NT2/D1 (cell line): ENCODE results near the gene KCNS1.
"Not testable (repeated sequence)": the region's sequence is repeated elsewhere in the genome, so short reads cannot be mapped to it uniquely, and the experiment has no call there.

Experiments
- DNase-seq: peaks from one replicate; pipeline ENCODE4 v3.0.0-alpha.2; 2011; ENCODE audit warnings: low read depth, low spot score
- H3K27me3 ChIP-seq: 2 replicates; pipeline ENCODE4 v1.6.0; 2011; ENCODE audit warnings: mild to moderate bottlenecking; ENCODE audit not compliant: insufficient read length, insufficient read depth
- H3K36me3 ChIP-seq: 2 replicates; pipeline ENCODE4 v1.6.1; 2011; ENCODE audit warnings: mild to moderate bottlenecking, low read length, mixed read lengths; ENCODE audit not compliant: insufficient read depth, insufficient read length
- H3K4me1 ChIP-seq: 2 replicates; pipeline ENCODE4 v1.5.1; 2011; ENCODE audit not compliant: insufficient read depth, insufficient read length
- H3K4me3 ChIP-seq: 2 replicates; pipeline ENCODE4 v1.5.1; 2011; ENCODE audit warnings: low read depth; ENCODE audit not compliant: insufficient read length
- H3K9ac ChIP-seq: 2 replicates; pipeline ENCODE4 v1.6.0; 2011; ENCODE audit warnings: low read depth; ENCODE audit not compliant: insufficient read length
- H3K9me3 ChIP-seq: 2 replicates; pipeline ENCODE4 v1.5.1; 2011; ENCODE audit warnings: mild to moderate bottlenecking, low read length; ENCODE audit not compliant: insufficient read depth
- SUZ12 ChIP-seq: IDR thresholded peaks from 2 replicates; pipeline ENCODE4 v1.6.1; 2011; ENCODE audit not compliant: insufficient read length, insufficient read depth; ENCODE audit errors: extremely low read depth
- YY1 ChIP-seq: IDR thresholded peaks from 2 replicates; pipeline ENCODE4 v1.6.1; 2011; ENCODE audit not compliant: insufficient read length, insufficient read depth
- ZNF274 ChIP-seq: IDR thresholded peaks from 2 replicates; pipeline ENCODE4 v1.6.1; 2011; ENCODE audit warnings: mild to moderate bottlenecking, low read depth, low read length

KCNS1 gene

GRCh38 chr20:45066372-45066771 lies 34.6 kb downstream of the KCNS1 start:
- DNase-seq, result no peak
- TF ChIP-seq YY1 (no peak), ZNF274 (no peak), SUZ12 (no peak)
- no peak overlapping the region for H3K4me3 ChIP-seq
- no peaks in the 10 kb centered on the region for H3K9me3 ChIP-seq
- no peak overlapping the region for H3K9ac ChIP-seq
- H3K4me1 ChIP-seq, result no peaks in the 10 kb centered on the region
- H3K36me3 ChIP-seq, result peaks cover 3% of the 10 kb centered on the region
- no peaks in the 10 kb centered on the region for H3K27me3 ChIP-seq

GRCh38 chr20:45064812-45065211 lies 36.1 kb downstream of the KCNS1 start:
- Histone ChIP-seq H3K36me3 (peaks cover 3% of the 10 kb centered on the region), H3K4me1 (no peaks in the 10 kb centered on the region), H3K4me3 (no peak overlapping the region), H3K9ac (no peak overlapping the region), H3K9me3 (no peaks in the 10 kb centered on the region), H3K27me3 (no peaks in the 10 kb centered on the region)
- TF ChIP-seq YY1 (no peak), ZNF274 (no peak), SUZ12 (no peak)
- no peak for DNase-seq

- not testable (repeated sequence) for H3K36me3 ChIP-seq, H3K27me3 ChIP-seq, H3K9ac ChIP-seq, H3K9me3 ChIP-seq, DNase-seq, H3K4me1 ChIP-seq, H3K4me3 ChIP-seq
Observed at GRCh38 chr20:45063107-45063506, 37.8 kb downstream of the KCNS1 start.

DNA sequence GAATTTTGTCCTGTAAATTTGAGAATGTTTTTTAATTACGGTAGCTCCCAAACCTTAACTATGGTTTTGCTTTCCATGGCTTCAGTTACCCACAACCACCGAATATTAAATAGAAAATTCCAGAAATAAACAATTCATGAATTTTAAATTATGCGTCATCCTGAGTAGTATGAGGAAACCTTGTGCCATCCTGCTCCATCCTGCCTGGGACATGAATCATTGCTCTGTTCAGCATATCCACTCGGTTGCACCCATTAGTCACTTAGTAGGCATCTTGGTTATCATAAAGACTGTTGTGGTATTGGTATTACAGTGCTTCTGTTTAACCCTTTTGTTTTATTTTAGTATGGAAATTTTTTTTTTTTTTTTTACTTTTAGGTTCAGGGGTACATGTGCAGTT lies 39.7 kb downstream of the KCNS1 start:
- no peak for DNase-seq
- Histone ChIP-seq H3K9me3 (no peaks in the 10 kb centered on the region), H3K4me1 (no peaks in the 10 kb centered on the region), H3K9ac (no peak overlapping the region), H3K27me3 (no peaks in the 10 kb centered on the region), H3K36me3 (peaks cover 6% of the 10 kb centered on the region), H3K4me3 (no peak overlapping the region)
- TF ChIP-seq ZNF274 (no peak), YY1 (no peak), SUZ12 (no peak)

DNA sequence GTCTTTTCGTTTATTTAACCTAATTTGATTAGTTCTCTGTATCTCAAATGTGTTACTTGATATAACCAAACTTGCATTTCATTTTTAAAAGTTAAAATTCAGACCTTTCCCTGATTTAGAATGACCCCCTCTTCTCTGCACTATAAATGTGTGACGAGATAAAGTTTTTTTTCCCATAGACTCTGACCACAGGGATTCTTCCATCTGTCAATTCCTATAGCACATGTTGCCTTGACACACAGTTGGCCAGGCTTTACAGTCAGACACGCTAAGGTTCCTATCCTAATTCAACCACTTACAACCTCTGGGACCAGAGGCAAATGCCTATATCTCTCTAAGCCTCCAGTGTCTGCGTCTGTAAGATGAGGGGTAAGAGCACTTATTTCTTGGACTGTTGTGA lies 40.6 kb downstream of the KCNS1 start:
- TF ChIP-seq SUZ12, result no peak
- no peak for TF ChIP-seq ZNF274
- TF ChIP-seq YY1, result no peak
- Histone ChIP-seq H3K4me3 (no peak overlapping the region), H3K4me1 (no peaks in the 10 kb centered on the region), H3K27me3 (no peaks in the 10 kb centered on the region), H3K36me3 (peaks cover 6% of the 10 kb centered on the region), H3K9ac (no peak overlapping the region), H3K9me3 (no peaks in the 10 kb centered on the region)
- no peak for DNase-seq

DNA sequence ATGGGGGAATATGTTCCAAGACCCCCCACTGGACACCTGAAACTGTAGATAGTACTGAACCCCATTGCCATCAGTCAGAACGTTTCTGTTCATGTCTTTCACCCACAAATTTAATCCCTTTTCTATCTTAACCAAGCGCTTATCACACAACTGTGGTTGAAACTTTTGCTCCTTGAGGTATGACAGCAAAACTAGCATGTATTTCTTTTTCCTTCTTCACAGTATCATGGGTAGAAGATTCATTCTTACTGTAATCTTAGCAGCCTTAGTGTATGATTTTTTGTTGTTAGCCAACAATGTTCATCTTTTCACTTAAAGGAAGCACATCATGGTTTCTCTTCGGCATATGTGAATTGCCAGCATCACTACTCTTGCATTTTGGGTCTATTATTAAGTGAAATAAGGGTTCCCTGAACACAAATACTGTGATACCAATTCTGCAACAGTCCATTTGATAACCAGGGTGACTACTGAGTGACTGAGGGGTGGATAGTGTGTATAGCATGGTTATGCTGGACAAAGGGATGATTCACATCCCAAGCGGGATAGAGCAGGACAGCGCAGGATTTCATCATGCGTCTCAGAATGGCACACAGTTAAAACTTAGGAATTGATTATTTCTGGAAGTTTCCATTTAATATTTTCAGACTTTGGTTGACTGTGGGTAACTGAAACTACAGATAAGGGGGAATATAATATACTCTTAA lies 41.8 kb downstream of the KCNS1 start:
- H3K9me3 ChIP-seq, result no peaks in the 10 kb centered on the region
- H3K9ac ChIP-seq, result no peak overlapping the region
- no peaks in the 10 kb centered on the region for H3K4me1 ChIP-seq
- DNase-seq, result no peak
- no peaks in the 10 kb centered on the region for H3K27me3 ChIP-seq
- peaks cover 9% of the 10 kb centered on the region for H3K36me3 ChIP-seq
- TF ChIP-seq ZNF274 (no peak), YY1 (no peak), SUZ12 (no peak)
- no peak overlapping the region for H3K4me3 ChIP-seq

- peaks cover 9% of the 10 kb centered on the region for H3K36me3 ChIP-seq
- no peaks in the 10 kb centered on the region for H3K9me3 ChIP-seq
- no peak overlapping the region for H3K9ac ChIP-seq
- no peak overlapping the region for H3K4me3 ChIP-seq
- no peak for DNase-seq
- no peaks in the 10 kb centered on the region for H3K27me3 ChIP-seq
- no peak for TF ChIP-seq YY1
- no peak for TF ChIP-seq SUZ12
- TF ChIP-seq ZNF274, result no peak
- no peaks in the 10 kb centered on the region for H3K4me1 ChIP-seq
Observed at GRCh38 chr20:45058168-45058850, 42.6 kb downstream of the KCNS1 start.
